Pancreas (tissue), 10 donors: ENCODE data around the gene CCL11. TPM values are rescaled to one million over a fixed set of nuclear protein-coding genes. Genes with fewer than 3 reads are reported as not detected.
A peak's percentile ranks its signal among the peaks of the same experiment; 100 is the strongest.

Experiments
- ATAC-seq, 4 donors: fragments of 200-7000 bp; cut with Tn5 transposase; one replicate each; pipeline versions ENCODE4 v1.8.0 to v1.9.1; 2020; ENCODE audit warnings: mild to moderate bottlenecking in 4 of 4, moderate library complexity in 4 of 4
- DNase-seq, 6 donors: peaks; one replicate each; pipeline ENCODE4 v3.0.0-alpha.2; 2020
- FAIRE-seq: peaks from 2 replicates; lab custom pipeline; 2012; peaks lifted over from hg19 to GRCh38; lab: Jason Lieb, UNC
- H3K27ac ChIP-seq, 4 donors: fragments of 200-600 bp; sonication (generic); 1 replicate in 3 of 4; 2 replicates in 1 of 4; pipeline versions ENCODE4 v1.5.0 to v1.8.0; 2020
- H3K27me3 ChIP-seq, 4 donors: fragments of 200-600 bp; one replicate each; pipeline ENCODE4 v1.8.0; 2021
- H3K36me3 ChIP-seq, 3 donors: fragments of 200-600 bp; sonication (generic) in 1 of 3; one replicate each; pipeline versions ENCODE4 v1.5.0 to v1.8.0; 2020 to 2021
- H3K4me1 ChIP-seq, 3 donors: fragments of 200-600 bp; one replicate each; pipeline ENCODE4 v1.8.0; 2021
- H3K4me3 ChIP-seq, 4 donors: fragments of 200-600 bp; sonication (generic) in 2 of 4; one replicate each; pipeline versions ENCODE4 v1.5.0 to v1.8.0; 2020 to 2021
- H3K9me3 ChIP-seq, 4 donors: fragments of 200-600 bp; one replicate each; pipeline ENCODE4 v1.8.0; 2021
- WGBS, 2 donors: extraction: QIAGEN DNeasy Blood & Tissue Kit; methylation state at CpG; one replicate each; pipeline ENCODE4 v1.1.7; 2013; 5-methylcytosine and 5-hydroxymethylcytosine counted together
- intact Hi-C, 3 donors: fragments of 100-400 bp; cut with DNase I; formaldehyde crosslinking; loops; one replicate each; pipeline versions ENCODE4 v1.11.1 to v1.14.2; 2022
- polyA plus RNA-seq, 2 donors: library from polyadenylated mRNA; stranded (reverse); fragments of 200-250 nt; gene quantifications; one replicate each; pipeline ENCODE4 v1.2.3, GENCODE V29; 2013
- total RNA-seq, 6 donors: library from RNA; stranded (reverse); fragmentation: NEBNext Ultra II Directional in 4 of 6; extraction: Animal tissue kit (Norgen Biotek cat#: 25700) in 4 of 6; gene quantifications; one replicate each; pipeline versions ENCODE4 v1.2.1 to v1.2.4, GENCODE V29; 2021 to 2023
- TF ChIP-seq, protein P1 (sequence below), 4 donors: fragments of 200-600 bp; sonication (generic) in 3 of 4; IDR thresholded peaks; one replicate each; pipeline versions ENCODE4 v1.5.0 to v1.8.0; 2021; ENCODE audit warnings: antibody characterized with exemption in 4 of 4
- donor health status: healthy with polysubstance abuse.
- donor health status: DM: no; HTN: no; CAD: no; lungs with moderate emphysema.
- donor health status: DM: no; HTN: no; CAD: no.
- donor health status: control.
- donor health status: control.
- donor health status: Bipolar disorder and iron deficiency.
- donor health status: DM: yes; HTN: yes; CAD: no.
- donor health status: DM: no; HTN: no; CAD: no.
- donor health status: DM: no; HTN: no; CAD: no.
- donor health status: DM: yes; HTN: yes; CAD: no.

Gene CCL11
- total and polyA plus RNA-seq, 8 donors = 0.43 to 4.0 (median 1.1) TPM; not detected in 3

DNA sequence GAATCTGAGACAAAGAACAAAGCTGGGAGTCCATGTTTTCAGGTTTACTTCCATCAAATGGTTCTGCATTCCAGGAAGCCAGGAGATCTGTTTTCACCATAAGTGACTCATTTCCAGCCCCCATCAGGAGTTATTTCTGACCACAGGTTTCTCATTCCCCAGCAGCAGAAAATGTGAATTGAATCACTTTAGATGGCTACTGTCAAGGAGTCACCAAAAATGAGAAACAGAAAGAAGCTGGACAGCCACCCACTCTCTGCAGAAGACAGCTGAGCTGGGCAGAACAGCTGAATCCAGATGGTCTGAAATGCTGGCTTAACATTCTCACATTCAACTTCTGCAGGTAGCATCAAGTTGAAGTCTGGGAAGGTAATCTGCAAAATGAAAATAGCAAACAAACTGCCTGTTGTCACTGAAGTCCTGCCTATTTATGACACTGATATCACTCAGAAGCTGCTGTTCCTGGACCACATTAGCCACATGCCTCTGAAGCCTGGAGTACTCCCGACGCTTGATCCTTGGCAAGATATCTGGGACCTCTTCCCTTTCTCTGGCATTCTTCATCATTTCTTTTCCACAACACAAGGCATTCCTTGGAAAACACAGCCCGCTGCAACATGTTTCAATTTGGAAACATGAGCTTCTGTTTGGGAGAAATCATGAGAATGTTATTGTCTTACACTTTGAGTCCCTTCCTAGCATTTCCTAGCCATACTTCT lies 15.3 kb downstream of the CCL11 start:
- TF ChIP-seq, protein P1, sequence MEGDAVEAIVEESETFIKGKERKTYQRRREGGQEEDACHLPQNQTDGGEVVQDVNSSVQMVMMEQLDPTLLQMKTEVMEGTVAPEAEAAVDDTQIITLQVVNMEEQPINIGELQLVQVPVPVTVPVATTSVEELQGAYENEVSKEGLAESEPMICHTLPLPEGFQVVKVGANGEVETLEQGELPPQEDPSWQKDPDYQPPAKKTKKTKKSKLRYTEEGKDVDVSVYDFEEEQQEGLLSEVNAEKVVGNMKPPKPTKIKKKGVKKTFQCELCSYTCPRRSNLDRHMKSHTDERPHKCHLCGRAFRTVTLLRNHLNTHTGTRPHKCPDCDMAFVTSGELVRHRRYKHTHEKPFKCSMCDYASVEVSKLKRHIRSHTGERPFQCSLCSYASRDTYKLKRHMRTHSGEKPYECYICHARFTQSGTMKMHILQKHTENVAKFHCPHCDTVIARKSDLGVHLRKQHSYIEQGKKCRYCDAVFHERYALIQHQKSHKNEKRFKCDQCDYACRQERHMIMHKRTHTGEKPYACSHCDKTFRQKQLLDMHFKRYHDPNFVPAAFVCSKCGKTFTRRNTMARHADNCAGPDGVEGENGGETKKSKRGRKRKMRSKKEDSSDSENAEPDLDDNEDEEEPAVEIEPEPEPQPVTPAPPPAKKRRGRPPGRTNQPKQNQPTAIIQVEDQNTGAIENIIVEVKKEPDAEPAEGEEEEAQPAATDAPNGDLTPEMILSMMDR (IDR thresholded peaks at IDR 0.05) = no peak
- no peak for FAIRE-seq
- H3K9me3 ChIP-seq = no peaks in the 10 kb centered on the region
- peak in 1 of 4 donors; percentile 39 for ATAC-seq
- intact Hi-C loops = loop anchor here in 1 of 3 donors (10.0 kb wide), 1 partner anchor 96 kb away; no protein-coding TSS in a partner anchor
- WGBS, 2 donors = 83% methylated on average over 3 of the region's 3 CpGs
- H3K4me1 ChIP-seq = no peaks in the 10 kb centered on the region
- no peaks in the 10 kb centered on the region for H3K27me3 ChIP-seq
- H3K36me3 ChIP-seq = no peaks in the 10 kb centered on the region
- no peak overlapping the region for H3K27ac ChIP-seq
- DNase-seq = no peak
- H3K4me3 ChIP-seq = no peak overlapping the region

DNA sequence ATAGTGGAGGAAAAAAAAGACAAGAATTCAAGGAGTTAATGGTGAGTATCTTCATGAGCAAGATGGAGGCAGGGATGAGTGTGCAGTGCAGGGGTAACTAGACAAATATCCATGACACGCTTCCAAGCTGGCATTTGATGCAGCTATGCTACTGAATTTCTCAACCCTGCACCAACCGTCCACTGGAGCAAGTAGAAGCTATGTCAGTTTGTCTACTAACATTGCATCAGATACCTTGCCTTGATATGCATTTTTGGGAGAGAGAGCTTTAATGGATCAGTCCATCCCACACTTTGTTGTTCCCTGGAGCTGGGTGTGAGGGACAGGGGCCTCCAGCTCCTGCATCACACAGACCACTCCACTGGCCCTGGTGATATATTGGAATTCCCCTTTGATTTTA lies 16.4 kb downstream of the CCL11 start:
- intact Hi-C loops = loop anchor here in 1 of 3 donors (10.0 kb wide), 1 partner anchor 97 kb away; no protein-coding TSS in a partner anchor
- H3K36me3 ChIP-seq = no peaks in the 10 kb centered on the region
- no peak overlapping the region for H3K4me3 ChIP-seq
- WGBS, 2 donors = 68% methylated on average over 2 of the region's 2 CpGs
- DNase-seq = no peak
- no peak overlapping the region for H3K27ac ChIP-seq
- no peaks in the 10 kb centered on the region for H3K9me3 ChIP-seq
- H3K4me1 ChIP-seq = no peaks in the 10 kb centered on the region
- H3K27me3 ChIP-seq = no peaks in the 10 kb centered on the region
- no peak for FAIRE-seq
- no peak for ATAC-seq
- TF ChIP-seq, protein P1 (IDR thresholded peaks at IDR 0.05) = no peak

DNA sequence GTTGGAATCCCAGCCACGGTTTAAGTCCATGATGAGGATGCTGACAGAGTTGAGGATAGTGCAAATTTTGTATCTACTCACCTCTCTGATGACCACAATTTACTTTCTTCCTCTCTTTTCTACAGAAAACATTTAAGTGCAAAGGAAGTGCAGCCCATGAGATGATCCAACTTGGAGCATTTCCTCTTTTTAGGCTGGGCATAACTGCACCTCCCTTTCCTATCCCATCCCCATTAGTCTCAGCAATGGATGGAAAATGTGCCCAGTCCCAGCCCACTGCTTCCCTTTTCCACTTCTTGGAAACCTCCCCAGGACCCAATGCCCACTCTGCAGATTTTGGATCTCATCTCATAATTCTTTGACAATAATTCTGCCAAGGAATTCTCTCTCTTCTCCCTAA lies 17.1 kb downstream of the CCL11 start:
- intact Hi-C loops = loop anchor here in 1 of 3 donors (10.0 kb wide), 1 partner anchor 98 kb away; no protein-coding TSS in a partner anchor

DNA sequence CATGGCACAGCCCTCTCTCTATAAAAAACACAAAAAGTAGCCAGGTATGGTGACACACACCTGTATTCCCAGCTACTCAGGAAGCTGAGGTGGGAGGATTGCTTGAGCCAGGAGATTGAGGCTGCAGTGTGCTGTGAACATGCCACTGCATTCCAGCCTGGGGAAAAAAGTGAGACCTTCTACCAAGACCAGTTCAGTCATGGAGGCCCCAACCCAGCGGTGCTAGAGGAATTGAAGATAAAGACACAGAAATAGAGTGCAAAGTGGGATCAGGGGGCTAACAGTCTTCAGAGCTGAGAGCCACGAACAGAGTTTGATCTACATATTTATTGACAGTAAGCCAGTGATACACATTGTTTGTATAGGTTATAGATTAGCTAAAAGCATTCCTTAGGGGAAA lies 18.1 kb downstream of the CCL11 start:
- Histone ChIP-seq H3K4me3 (no peak overlapping the region), H3K27me3 (no peaks in the 10 kb centered on the region), H3K9me3 (no peaks in the 10 kb centered on the region), H3K36me3 (no peaks in the 10 kb centered on the region), H3K27ac (no peak overlapping the region), H3K4me1 (no peaks in the 10 kb centered on the region)
- intact Hi-C loops = loop anchor here in 1 of 3 donors (10.0 kb wide), 1 partner anchor 99 kb away; no protein-coding TSS in a partner anchor
- DNase-seq (no peak), FAIRE-seq (no peak), ATAC-seq (no peak)
- TF ChIP-seq, protein P1 (IDR thresholded peaks at IDR 0.05) = no peak
- WGBS, 2 donors = 56 to 60% methylated on average over 2 of the region's 2 CpGs

More for the DNA sequence above, 17.1 kb downstream of the CCL11 start:
- H3K27me3 ChIP-seq = no peaks in the 10 kb centered on the region
- no peak overlapping the region for H3K4me3 ChIP-seq
- no peak for FAIRE-seq
- H3K27ac ChIP-seq = no peak overlapping the region
- TF ChIP-seq, protein P1 (IDR thresholded peaks at IDR 0.05) = no peak
- no peak for ATAC-seq
- H3K4me1 ChIP-seq = no peaks in the 10 kb centered on the region
- WGBS, 2 donors = 75 to 92% methylated on average over 1 of the region's 1 CpG
- H3K36me3 ChIP-seq = no peaks in the 10 kb centered on the region
- no peak for DNase-seq
- no peaks in the 10 kb centered on the region for H3K9me3 ChIP-seq

DNA sequence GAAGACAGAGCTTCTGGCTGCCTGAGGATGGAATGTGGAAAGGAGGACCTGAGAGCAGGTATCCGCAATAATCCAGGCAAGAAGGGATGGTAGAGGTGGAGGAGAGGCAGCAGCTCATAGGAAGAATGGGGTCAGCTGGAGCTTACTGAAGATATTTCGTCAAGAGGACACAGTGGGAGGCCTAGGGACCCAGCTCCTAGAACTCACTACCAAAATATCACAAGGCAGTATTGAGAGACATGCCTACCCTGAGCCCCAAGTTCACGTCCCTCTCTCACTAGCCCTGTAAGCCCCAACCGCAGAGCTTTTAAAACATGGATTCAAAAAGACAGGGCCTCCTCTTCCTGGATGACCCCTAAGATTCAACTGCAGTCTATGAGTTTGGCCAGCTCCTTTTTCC lies 19.5 kb downstream of the CCL11 start:
- ATAC-seq = no peak
- no peak for DNase-seq
- WGBS, 2 donors = 79 to 83% methylated on average over 4 of the region's 4 CpGs
- H3K9me3 ChIP-seq = no peaks in the 10 kb centered on the region
- no peaks in the 10 kb centered on the region for H3K36me3 ChIP-seq
- intact Hi-C loops = loop anchor here in 1 of 3 donors (10.0 kb wide), 1 partner anchor 100 kb away; no protein-coding TSS in a partner anchor
- H3K27me3 ChIP-seq = no peaks in the 10 kb centered on the region
- H3K4me3 ChIP-seq = no peak overlapping the region
- TF ChIP-seq, protein P1 (IDR thresholded peaks at IDR 0.05) = no peak
- no peak for FAIRE-seq
- no peaks in the 10 kb centered on the region for H3K4me1 ChIP-seq
- no peak overlapping the region for H3K27ac ChIP-seq
